Measurements from ENCODE around the gene USB1.

USB1 gene

GRCh38 chr16:58000706-58001676, at the start of gene USB1:
Gene USB1 (plus strand): TSS chr16:58001407. CDS start chr16:58001484, 77 bp downstream.
- DNase-seq: peak; percentile 87

GRCh38 chr16:57952909-57953308, 48.3 kb upstream of the USB1 start:
- DNase-seq: no peak

- no peak for DNase-seq
Measured at GRCh38 chr16:57953857-57954256, 47.4 kb upstream of the USB1 start.

- no peak for DNase-seq
Measured at GRCh38 chr16:57955572-57956188, 45.5 kb upstream of the USB1 start.

DNA sequence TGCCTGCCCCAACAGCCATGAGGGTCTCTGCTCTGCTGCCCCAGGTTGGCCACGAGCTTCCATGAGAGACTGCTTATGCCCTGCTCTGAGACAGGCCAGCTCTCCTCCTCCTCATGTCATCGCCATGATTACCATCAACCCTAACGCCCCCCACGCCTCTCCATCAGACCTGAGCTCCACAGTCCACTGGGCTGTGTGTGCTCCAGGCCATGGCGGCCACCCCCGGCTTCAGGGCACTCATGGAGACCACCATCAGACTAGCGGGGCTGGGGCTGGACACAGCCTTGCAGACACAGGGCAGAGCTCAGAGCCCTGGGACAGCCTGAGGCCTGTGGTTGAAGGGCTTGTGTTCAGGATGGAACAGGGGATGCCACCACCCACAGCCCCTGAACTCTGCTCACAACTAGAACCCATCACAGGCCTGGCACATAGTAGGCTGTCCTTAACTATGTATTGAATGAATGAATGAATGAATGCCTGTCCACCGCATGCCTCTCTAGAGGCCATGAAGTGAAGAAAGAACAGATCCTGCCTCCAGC, 44.9 kb upstream of the USB1 start:
- no peak for DNase-seq

DNA sequence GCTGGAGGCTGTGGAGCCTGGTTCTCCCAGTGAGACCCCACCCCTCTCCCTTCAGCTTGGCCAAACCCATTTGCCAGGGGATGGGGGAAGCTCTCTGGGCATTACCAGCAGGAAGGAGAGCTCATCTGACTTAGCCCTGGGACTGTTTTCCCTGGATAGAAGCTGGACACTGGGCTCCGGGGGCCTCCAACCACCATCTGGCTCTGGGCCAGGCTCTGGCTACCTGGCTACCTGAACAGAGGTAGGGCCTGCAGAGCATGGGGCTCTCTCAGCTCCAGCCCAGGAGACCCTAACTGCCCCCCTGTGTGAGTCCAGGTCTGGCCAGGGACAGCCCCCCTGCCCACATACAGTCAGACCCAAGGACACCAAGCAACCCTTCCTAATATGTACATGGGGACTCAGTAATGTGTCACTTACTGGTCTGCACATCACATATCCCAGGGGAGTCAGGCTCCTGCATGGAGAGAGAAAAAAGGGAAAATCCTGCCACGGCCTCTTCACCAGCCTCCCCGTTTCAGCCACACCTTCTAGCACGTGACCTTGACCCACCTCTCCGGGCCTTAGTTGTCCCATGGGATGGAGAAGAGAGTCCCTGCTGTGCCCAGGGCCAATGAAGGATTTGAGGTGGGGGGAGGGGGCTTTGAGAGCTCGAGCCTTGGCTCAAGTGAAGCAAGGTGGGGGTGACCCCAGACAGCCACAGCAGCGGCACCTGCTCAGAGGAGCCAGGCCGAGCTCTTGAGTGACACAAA, 44.1 kb upstream of the USB1 start:
- DNase-seq: no peak

DNA sequence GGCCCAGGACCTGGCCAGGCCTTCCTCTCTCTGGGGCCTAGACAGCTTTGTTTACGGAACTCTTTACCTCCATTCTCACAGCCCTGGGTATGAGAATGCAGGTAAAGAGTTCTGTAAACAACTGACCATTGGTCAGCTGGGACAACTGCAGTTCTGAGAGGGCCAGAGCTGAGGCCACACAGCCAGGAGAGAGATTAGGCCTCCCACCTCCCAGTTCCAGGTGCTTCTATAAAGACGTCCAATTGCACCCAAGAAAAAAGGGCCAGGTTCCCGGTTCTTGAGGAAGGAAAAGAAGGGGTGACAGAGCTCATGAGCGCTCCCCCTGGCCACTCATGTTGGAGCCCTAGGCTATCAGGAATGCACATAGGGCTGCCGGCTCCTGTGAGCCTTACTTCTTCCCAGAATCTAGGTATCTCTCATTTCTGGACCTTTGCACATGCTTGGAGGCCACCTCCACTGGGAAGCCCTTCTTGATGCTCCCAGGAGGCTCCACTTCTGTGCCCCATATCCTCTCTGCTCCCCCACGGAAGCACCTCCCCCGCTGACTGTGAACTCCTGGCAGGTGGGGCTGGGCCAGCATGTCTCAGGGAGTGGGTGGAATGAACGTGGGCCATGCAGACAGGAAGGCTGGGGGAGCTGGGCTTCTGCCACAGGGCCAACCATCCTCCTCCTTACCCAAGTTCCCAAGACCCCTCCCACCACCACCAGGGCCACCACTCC, 43.4 kb upstream of the USB1 start:
- no peak for DNase-seq

GRCh38 chr16:57958544-57958943, 42.7 kb upstream of the USB1 start:
- no peak for DNase-seq

- DNase-seq: no peak
Measured at GRCh38 chr16:57959121-57959520, 42.1 kb upstream of the USB1 start.

GRCh38 chr16:57959804-57960203, 41.4 kb upstream of the USB1 start:
- DNase-seq: no peak

GRCh38 chr16:57960310-57960709, 40.9 kb upstream of the USB1 start:
- no peak for DNase-seq

DNA sequence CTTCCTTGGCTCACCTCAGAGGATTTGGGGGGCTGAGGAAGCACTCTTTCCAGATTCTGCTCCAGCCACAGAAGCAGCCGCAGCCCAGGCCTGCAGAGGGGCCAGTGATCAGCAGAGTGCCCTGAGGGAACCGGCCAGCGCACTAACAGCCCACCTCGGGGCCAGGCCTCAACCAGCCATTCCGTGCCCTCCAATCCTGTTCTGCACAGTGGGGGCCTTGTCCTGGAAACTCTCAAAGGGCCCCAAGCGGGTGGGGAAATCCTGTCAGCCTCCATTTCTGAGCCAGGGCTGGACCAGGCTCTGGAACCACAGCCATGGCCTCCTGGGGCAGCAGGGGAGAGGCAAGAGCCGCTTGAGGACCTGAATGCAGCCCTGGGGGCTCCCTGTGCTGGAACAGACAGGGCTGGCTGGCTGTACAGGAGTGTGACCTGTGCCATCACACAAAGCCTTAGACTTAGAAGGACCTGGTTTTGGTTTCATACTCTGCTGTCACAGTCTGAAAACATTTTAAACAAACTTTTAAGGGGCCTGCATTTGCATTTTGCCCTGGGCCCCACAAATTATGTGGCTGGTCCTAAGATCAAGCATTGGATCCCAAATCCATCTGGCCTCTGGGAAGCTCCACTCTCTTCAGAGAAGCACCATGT, 40.3 kb upstream of the USB1 start:
- no peak for DNase-seq

DNA sequence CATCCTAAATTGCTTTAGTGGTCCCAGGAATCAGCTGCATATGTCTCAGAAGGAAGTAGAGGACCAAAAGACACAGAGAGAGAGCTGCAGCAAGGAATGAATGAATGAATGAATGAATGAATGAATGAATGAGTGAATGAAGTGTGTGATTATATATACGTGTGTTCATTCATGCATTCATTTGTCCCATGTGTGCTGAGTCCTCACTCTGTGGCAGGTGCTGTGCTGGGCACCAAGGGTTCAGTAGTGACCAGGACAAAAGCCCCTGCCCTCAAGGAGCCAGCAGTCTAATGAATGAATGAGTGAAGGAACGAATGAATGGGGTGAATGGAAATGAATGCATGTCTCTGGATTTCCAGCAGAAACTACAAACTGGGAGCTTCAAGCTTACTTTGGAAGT, 39.7 kb upstream of the USB1 start:
- DNase-seq: no peak

- DNase-seq: no peak
Measured at GRCh38 chr16:57962046-57962445, 39.2 kb upstream of the USB1 start.

GRCh38 chr16:57962756-57963155, 38.5 kb upstream of the USB1 start:
- no peak for DNase-seq

DNA sequence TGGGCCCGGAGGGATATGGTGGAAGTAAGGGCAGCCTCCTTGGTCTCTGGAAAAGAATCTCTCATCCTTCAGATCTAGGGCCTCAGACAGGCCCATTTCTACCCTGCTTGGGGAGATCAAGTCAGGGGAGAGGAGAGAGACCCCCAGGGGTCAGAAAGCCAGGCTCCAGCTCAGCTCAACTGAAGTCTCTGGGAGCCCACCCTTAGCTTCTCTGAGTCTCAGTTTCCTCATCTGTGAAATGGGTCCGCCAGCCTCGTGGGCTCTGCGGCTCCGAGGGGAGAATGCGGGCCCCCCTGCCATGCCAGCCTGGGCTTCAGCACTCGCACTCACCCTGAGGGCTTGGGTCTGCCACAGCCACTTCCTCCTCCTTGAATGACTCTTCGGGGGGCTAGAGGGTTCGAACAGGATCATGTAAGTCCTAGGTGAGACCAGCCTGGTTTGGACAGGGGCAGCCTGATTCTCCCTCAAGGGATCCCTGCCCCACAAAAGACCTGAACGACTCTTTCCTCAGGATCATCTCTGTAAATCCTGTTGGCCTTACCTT, 37.0 kb upstream of the USB1 start:
- DNase-seq: no peak

DNA sequence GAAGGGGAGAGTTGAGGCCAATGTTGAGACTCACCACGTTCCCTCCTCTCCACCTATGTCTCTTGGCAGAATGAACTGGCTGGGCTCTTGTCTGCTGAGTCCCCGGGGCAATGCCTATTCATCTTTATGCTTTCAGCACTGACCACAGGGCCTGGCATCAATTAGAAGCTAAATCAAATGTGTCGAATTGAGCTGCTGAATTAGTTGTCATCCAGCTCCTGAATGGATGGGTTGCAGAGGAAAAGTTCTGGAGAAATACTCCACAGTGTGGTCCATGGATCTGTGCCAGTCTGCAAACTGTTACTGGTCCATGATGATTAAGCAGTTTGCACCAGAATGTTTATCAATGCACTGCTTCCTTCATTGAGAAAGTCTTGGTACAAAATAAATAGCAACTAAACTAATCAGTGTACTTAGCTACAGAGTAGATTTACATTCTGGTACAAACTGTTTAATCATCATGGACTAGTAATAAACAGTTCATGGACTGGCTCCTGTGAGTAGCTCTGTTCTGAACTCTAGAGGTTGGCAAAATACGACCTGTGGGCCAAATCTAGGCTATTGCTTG, 34.9 kb upstream of the USB1 start:
- DNase-seq: no peak

GRCh38 chr16:57966986-57967385, 34.2 kb upstream of the USB1 start:
- no peak for DNase-seq

DNA sequence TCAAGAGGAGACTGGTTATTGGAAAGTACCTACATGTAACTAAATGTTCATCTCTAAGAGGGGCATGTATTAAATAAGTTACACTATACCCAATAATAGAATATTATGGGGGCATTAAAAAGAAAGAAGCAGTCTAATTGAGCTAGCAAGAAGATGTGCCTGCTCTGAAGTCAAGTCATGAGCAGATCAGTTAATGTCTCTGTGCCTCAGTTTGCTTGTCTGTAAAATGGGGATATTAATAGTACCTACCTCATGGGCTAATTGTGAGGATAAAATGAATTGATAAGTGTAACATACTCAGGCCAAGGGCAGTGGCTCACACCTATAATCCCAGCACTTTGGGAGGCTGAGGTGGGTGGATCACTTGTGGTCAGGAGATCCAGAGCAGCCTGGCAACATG, 33.3 kb upstream of the USB1 start:
- DNase-seq: no peak

DNA sequence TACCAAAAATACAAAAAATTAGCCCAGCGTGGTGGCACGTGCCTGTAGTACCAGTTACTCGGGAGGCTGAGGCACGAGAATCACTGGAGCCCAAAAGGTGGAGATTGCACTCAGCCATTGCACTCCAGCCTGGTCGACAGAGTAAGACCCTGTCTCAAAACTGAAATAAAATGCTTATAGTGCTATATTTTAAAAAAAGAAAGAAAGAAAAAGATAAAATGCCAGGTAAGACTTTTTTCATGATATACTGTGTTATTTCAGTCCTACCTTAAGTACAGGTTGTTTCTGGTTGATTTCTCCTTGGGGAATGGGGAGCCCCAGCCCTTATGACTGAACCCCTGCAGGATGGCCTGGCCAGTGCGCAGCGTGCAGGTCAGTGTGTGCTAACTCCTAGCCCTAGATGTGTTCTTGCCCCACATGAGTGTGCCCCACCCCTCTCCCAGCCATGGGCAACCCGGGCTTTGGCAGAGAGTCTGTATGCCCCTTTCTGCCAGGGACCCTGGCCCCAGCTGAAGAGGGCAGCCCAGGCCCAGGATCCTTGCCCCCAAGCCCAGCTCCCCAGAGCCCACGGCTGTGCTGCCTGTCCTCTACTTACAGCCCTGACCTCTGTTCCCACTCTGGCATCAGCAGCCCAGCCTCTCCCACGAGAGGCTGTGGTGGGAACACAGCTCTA, 31.6 kb upstream of the USB1 start:
- DNase-seq: no peak

DNA sequence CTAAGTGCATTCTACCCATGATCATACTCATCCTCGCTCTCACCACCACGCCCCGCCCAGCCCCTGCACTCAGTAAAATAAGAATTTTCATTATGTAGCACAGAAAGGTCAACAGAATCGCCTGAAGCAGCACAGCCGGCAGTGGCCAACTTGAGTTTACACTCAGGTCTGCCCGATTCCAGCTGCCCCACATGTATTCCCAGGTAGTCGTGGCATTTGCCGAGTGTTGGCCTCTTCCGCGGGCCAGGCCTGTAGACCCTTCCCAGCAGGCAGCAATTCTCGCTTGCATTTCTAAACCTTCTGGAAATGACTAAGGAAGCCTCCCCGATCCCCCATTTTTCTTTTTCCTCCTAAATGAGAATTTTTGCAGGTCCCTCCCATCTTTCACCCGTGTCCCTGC, 30.9 kb upstream of the USB1 start:
- DNase-seq: no peak

All from stimulated activated CD8-positive, alpha-beta memory T cell treated with anti-CD3 and anti-CD28 coated beads, Interleukin-4, amount 100 ng/mL, for 48 hours (primary cell).